Measurements from ENCODE around the gene ARPC1A.

The ARPC1A gene

DNA sequence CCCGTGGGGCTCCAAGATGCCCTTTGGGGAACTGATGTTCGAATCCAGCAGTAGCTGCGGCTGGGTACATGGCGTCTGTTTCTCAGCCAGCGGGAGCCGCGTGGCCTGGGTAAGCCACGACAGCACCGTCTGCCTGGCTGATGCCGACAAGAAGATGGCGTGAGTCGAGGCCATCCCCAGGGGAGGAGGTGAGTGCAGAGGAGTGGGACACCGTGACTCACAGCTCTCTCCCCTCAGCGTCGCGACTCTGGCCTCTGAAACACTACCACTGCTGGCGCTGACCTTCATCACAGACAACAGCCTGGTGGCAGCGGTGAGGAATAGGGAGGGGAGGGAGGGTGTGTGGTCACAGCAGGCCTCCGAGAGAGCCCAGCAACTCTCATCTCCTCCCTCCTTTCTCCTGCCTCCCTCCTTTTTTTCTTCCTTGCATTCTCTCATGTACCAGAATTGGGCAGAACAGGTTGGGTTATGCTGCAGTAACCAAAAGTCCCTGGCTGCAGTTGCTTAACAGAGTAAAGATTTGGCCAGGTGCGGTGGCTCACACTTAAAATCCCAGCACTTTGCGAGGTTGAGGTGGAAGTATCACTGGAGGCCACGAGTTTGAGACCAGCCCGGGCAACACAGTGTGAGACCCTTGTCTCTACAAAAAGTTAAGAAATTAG, 65.4 kb downstream of the ARPC1A start:
- no peak for DNase-seq (ENCODE audit: low read depth)

- DNase-seq (ENCODE audit: low read depth): no peak
Measured at GRCh38 chr7:99392046-99392445, 66.3 kb downstream of the ARPC1A start.

GRCh38 chr7:99392659-99393354, 67.1 kb downstream of the ARPC1A start:
- no peak for DNase-seq (ENCODE audit: low read depth)

DNA sequence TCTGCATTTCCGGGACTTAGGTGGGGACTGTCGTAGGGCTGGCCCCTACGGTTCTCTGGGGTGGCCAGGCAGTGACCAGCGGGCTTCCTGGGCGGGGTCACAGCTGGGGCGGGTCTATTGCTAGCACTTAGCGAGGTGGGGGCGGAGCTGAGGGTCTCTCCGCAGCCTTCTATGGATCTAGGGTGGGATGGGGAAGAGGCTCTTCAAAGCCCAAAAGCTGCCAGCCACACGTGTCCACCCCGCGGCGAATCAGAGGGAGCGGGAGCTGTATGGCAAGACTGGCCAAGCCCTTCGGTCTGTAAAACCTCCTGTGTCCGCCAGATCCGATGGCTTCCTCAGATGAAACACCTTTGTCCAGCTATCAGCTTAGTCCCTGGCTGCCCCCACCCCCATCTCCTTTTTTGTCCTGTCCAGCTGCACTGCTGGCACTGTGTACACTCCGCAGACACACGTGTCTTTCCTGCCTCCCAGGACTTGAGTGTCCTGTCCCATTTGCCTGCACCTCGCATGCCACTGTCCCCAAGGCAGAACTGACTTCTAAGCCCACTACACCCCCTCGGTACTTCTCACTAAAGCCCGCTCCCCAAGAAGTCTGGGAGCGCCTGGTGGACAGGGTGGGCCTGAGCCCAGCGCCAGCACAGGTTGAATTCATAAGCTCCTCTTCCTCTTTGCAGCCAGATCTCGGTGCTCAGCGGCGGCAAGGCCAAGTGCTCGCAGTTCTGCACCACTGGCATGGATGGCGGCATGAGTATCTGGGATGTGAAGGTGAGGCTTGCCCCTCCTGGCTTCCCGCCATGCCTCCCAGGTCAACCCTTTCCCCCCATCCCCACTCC, 67.9 kb downstream of the ARPC1A start:
- no peak for DNase-seq (ENCODE audit: low read depth)

DNA sequence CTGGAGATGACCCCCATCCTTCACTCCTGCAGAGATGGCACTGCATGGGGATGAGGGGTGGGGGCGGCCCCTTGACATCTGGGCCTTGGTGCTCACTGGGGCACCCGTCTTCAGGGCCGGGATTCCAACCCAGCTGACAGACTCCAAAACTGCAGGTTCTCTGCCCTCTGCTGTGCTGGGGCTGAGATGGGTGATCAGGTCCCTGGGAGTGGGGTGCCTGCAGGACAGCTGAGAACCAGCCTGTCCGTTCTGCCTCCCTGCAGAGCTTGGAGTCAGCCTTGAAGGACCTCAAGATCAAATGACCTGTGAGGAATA, 68.4 kb downstream of the ARPC1A start:
- no peak for DNase-seq (ENCODE audit: low read depth)

GRCh38 chr7:99395616-99396327, 70.1 kb downstream of the ARPC1A start:
- DNase-seq (ENCODE audit: low read depth): no peak

DNA sequence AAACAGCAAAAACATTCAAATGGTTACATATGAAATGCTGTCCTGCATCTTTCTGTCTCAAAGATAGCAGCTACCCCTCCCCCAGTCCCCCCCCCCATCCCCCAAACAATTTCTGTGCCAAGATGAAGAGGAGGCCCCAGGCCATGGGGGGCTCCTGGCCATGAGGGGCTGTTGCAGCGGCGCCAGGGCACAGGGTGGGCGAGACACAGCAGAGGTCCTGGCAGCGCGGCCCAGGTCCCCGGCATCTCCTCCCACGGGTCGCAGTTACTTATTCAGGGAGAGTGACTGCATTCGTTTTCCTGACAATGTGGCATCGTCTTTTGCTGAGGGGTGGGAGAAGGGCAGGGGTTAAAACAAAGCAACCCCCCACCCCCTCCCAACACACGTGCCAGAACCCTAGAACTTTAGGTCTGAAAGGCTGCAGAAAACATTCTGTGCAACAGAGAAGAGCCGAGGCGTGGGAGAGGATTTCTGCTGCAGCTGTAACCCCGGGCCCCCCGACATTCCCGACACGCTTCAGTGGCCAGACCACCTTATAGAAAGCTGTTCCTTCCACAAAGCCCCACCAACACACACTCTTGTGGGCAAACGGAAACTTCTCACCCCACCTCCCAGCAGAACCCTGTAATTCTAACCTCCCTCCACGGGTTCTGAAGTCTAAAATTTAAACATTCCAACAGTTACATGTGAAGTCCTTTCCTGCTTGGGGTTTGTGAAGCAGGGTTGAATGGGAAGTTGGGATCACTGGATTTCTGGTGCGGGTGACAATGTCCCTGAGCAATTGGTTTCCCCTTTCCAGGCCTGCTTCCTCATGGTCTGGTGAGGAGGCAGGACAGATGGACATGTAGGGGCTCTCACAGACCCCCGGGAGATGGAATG, 71.0 kb downstream of the ARPC1A start:
- DNase-seq (ENCODE audit: low read depth): no peak

- no peak for DNase-seq (ENCODE audit: low read depth)
Measured at GRCh38 chr7:99397297-99397983, 71.7 kb downstream of the ARPC1A start.

GRCh38 chr7:99398891-99399445, 73.3 kb downstream of the ARPC1A start:
- no peak for DNase-seq (ENCODE audit: low read depth)

- no peak for DNase-seq (ENCODE audit: low read depth)
Measured at GRCh38 chr7:99399597-99399996, 73.9 kb downstream of the ARPC1A start.

- no peak for DNase-seq (ENCODE audit: low read depth)
Measured at GRCh38 chr7:99402854-99403253, 77.2 kb downstream of the ARPC1A start.

DNA sequence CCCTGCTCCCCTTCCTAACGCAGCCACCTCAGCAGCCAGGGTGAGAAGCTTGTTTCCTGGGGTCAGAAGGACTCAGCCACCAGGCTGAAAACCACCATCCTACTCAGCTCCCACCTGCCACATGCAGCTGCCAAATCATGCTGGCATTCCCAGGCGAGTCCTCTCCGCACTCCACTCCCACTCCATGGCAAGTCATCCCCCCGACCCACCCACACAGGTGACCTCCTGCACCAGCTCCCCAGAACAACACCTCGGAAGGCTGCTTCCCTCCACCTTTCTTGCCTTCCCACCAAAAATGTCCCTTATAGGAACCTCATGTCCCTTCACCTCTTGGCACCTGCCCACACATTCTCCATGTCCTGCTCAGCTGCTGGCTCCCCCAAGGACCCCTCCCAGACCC, 78.1 kb downstream of the ARPC1A start:
- DNase-seq (ENCODE audit: low read depth): no peak

DNA sequence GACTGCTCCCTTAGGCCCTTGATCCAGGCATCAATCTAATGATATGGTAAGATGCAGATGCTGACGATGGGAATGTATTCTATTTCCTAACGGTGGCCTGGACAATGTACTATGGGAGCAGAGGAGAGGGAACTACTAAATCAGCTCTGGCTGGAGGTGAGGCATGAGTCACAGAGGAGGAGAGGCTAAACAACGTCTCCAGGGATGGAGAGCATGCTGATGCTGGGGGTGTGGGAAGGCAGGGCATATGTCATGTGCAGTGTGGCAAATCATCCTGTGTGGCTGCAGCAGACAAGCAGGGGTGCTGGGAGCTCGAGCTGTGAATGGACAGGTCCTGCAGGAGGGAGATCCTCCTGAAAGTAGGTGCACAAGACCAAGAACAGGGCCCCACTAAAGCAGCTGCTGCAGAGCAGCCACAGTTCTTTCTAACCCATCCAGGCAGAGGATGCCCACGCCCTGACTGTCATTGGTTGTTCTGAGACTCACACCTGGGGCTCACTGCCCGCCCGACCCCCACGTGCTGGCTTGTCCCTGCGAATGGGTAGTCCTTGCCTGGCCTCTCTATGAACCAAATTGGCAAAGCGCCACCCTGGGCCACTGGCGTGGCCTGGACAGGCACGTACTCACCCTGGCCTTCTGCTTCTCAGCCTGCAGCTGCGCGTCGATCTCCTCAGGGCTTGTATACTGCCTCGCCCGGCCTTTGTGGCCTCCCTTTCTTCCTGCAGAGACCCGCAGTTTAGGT, 78.7 kb downstream of the ARPC1A start:
- no peak for DNase-seq (ENCODE audit: low read depth)

GRCh38 chr7:99404977-99405320, 79.3 kb downstream of the ARPC1A start:
- DNase-seq (ENCODE audit: low read depth): no peak

- DNase-seq (ENCODE audit: low read depth): no peak
Measured at GRCh38 chr7:99406557-99406956, 80.9 kb downstream of the ARPC1A start.

DNA sequence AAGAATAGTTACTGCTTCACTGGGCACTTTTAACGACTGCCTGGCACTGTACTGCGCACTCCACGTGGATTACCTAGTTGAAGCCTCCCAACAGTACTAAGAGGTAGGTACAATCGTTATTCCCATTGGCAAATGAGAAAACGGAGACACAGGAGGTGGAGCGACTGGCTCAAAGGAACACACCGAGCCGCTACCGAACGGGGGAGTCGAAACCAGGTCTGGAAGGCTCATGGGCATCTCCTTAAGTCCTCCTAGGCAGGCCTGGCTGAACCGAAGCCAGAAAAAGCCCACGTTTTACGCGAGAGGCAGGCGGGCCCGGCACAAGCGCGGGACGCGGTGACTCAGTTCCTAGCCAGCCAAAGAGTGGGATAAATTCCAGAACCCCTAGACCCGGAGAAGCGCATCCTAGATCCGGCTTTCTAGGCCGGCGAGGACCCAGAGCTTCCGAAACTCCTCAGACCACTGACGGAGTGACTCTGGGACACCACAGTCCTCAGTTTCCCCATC, 82.2 kb downstream of the ARPC1A start:
- peak; percentile 29 for DNase-seq (ENCODE audit: low read depth)

DNA sequence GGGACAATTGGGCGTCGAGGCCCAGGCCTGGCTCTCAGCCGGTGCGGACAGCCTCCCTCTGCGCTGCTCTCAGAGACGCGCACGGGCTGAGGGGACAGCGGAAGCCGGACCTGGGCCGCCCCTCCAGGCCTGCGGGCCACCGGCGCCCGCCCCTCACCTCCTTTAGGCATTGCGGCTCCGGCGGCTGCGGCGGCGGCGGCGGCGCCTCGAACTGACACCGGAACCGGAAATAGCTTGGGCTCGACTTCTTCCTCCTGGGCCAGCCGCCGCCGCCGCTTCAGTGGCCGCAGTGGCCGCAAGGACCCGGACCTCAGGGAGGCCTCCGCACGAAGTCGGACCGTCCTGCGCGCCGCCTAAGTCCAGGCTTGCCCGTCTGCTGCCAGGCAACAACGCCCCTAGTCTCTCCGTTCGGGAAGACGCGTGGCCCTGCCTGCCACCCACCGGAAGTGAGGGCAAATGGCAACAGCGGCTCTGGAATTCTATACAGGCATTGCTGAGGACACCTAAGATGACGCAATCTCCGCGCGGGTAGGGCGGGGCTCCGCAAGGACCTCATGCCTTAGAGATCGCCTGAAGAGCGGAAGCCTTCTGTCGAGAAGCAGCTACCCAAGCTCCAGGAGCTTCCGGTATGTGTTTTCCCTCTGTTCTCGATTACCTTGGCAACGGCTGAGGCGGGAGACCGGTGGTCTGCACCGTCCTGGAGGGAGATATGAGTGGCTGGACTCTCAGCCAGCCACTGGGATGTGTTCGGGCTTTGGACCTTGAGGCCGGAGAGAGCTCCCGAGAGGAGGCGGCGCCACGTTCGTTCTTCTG, 82.9 kb downstream of the ARPC1A start, which contains the start of the genes BUD31 and PDAP1:
Gene BUD31, plus strand, starts transcription at position 591 of the 813 bp plus-strand sequence. CDS start 2,124 bp downstream, outside the sequence.
Gene PDAP1, minus strand, starts transcription at position 219 of the 813 bp plus-strand sequence. Its CDS starts 49 bp downstream, at position 170.
- DNase-seq (ENCODE audit: low read depth): peak; percentile 75

DNA sequence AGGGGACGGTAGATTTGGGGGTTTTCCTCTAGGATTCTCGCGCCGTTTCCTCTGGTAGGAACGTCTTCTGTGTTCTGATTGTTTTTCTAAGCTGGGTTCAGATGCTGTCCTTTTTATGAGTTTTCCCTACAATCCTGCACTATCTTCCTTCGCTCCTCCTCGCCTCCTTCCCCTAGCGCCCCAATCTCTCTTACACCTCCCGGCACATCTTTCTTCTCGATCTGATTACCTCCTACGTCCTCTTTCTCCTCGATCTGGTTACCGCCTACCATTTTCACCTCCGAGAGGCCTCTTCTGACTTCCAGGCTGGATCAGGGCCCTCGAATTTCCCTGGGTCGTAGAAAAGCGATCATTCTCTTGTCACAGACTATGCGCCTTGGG, 83.5 kb downstream of the ARPC1A start:
- DNase-seq (ENCODE audit: low read depth): no peak

DNA sequence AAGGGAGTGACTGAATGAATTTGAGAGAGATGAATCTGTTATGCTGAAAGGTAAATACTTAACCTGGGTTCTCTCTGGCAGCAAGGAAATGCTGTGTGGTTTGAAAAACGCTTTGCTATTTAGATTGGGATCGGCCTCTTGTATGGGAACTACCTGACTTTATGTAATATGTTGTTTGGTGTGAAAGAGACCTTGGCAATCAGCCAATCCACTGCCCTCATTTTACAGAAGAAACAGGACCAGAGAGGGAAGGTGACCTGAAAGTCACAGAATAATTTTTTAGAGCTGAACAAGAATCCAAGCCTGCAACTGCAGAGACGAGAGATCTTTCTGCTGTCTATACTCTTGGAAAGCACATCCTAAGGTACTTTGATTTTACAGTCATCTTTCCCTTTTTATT, 84.1 kb downstream of the ARPC1A start:
- DNase-seq (ENCODE audit: low read depth): no peak

Measured in HS-27A (cell line).